ENCODE data around the gene UBXN4.
"Not testable (repeated sequence)": the region's sequence is repeated elsewhere in the genome, so short reads cannot be mapped to it uniquely, and the experiment has no call there.

UBXN4 gene

DNA sequence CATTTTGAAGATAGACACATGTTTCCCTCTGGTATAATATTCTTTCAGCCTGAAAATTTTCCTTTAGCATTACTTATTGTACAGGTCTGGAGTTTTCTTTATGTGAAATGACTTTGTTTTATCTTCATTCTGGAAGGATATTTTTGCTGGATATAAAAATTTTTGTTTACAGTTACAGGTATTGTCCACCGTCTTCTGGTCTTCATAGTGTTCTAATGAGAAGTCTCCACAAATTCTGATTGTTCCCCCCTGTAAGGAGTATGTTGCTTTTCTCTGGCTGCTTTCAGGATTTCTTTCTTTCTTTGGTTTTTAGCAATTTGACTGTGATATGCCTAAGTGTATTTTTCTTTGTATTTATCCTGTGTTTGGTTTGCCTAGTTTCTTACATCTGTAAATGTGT lies 15.0 kb downstream of the UBXN4 start:
- H3K4me3 ChIP-seq, result no peak overlapping the region
- H3K27ac ChIP-seq, result no peak overlapping the region

DNA sequence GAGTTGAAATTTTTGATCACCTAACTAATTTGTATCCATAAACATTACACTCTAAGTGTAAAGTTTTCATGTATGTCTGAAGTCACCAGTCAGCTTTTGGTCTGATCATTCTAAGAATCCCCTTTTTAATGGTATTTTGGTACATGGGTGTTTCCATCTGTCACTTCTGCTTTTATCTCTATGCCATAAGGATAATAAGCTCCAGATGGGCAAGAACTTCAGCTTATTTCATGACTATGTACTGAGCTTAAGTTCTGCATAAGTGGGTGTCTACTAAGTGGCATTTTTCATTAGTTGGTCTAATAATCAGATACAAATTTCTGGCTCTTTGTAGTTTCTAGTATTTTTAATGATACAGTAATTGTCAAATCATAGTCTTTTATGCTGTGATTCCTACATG lies 20.4 kb downstream of the UBXN4 start:
- H3K4me3 ChIP-seq, result no peak overlapping the region

GRCh38 chr2:135762530-135762929 lies 20.9 kb downstream of the UBXN4 start:
- Histone ChIP-seq H3K4me3 (no peak overlapping the region), H3K27ac (no peak overlapping the region)

More for the DNA sequence above, 20.4 kb downstream of the UBXN4 start:
- H3K27ac ChIP-seq, result no peak overlapping the region

DNA sequence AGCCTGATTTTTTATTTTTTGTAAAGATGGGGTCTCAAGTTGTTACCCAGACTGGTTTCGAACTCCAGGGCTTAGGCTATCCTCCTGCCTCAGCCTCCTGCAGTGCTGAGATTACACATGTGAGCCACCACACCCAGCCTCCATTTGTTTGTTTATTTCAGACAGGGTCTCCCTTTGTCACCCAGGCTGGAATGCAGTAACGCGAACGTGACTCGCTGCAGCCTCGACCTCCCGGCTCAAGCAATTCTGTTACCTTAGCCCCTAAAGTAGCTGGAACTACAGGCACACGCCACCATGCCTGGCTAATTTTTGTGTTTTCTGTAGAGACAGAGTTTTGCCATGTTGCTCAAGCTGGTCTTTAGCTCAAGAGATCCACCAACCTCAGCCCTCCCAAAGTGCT lies 27.2 kb downstream of the UBXN4 start:
- no peak overlapping the region for H3K27ac ChIP-seq

DNA sequence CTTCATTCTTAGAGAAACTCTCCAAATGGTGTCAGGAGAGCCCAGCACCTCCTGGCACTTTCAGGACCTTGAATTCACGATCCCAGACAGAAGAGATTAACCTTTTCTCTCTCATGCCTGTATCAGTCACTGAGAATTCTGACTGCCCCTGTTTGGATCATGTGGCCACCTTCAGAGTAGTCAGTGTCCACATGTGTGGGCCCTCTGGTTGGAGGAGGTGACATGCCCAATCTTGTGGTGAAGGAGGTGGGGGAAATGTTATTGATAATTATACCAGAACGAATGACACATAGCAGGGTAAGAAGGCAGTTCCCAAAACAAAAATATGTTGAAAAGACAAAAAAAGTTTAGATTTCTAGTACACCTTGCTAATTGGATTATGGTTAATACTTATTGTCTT lies 31.7 kb downstream of the UBXN4 start:
- Histone ChIP-seq H3K4me3 (no peak overlapping the region), H3K27ac (no peak overlapping the region)

More for the DNA sequence above, 27.2 kb downstream of the UBXN4 start:
- no peak overlapping the region for H3K4me3 ChIP-seq

DNA sequence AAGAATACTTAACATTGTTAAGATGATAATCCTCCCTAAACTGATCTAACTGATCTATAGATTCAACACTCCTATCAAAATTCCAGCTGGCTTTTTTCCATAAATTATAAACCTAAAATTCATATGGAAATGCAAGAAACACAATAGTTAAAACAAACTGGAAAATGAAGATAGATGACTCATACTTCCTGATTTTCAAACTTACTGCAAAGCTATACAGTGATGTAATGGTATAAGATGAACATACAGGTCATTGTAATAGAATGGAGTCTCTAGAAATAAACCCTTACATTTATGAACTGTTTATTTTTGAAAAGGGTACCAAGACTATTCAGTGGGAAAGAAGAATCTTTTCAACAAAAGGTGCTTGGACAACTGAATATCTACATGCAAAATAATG lies 32.3 kb downstream of the UBXN4 start:
- Histone ChIP-seq H3K4me3 (no peak overlapping the region), H3K27ac (no peak overlapping the region)

- no peak overlapping the region for H3K27ac ChIP-seq
- no peak overlapping the region for H3K4me3 ChIP-seq
Measured at GRCh38 chr2:135775420-135775819, 33.8 kb downstream of the UBXN4 start.

GRCh38 chr2:135776367-135776766 lies 34.7 kb downstream of the UBXN4 start:
- H3K4me3 ChIP-seq, result no peak overlapping the region
- H3K27ac ChIP-seq, result no peak overlapping the region

DNA sequence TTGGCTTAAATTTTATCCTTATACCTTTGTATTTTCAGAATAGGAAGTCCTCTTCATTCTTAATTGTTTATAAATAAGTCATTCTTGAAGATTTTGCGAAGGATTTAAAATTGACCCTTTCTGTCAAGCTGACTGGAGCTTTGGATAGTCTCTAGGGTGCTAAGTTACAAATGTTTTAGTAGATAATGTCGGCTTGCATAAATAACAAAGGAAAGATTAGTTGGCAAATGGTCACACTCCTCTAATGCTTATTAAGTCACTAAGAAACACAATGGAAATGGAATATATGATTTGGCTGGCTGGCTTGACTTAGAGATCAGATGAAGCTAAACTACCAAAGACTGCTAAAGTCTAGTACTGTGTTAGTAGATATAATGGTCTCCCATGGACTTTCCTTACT lies 40.6 kb downstream of the UBXN4 start:
- Histone ChIP-seq H3K27ac (no peak overlapping the region), H3K4me3 (no peak overlapping the region)

DNA sequence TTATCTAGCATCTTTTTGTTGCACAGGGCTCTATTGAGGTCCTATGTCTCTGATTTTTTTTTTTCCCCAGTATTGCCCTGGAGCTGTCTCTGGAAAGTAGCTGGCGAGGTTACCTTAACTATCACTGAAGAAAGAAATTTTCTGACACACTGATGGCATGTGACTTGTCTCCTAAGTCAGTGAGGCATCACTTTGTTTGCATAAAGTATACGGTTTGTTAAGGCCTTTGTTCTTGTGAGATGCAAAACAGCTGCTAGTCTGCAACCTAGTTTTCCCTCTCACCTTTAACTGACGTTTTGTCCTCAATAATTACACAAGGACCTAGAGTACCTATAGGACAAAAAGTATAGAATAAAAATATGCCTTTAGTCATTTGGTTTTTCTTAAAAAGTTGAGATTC lies 41.8 kb downstream of the UBXN4 start:
- Histone ChIP-seq H3K27ac (no peak overlapping the region), H3K4me3 (no peak overlapping the region)

- Histone ChIP-seq H3K27ac (no peak overlapping the region), H3K4me3 (no peak overlapping the region)
Measured at GRCh38 chr2:135785032-135785431, 43.4 kb downstream of the UBXN4 start.

GRCh38 chr2:135786823-135787222 lies 45.2 kb downstream of the UBXN4 start:
- Histone ChIP-seq H3K4me3 (no peak overlapping the region), H3K27ac (no peak overlapping the region)

- H3K4me3 ChIP-seq, result no peak overlapping the region
- no peak overlapping the region for H3K27ac ChIP-seq
Measured at GRCh38 chr2:135790423-135790822, 48.8 kb downstream of the UBXN4 start.

GRCh38 chr2:135791418-135792190 lies 49.9 kb downstream of the UBXN4 start:
- Histone ChIP-seq H3K4me3 (no peak overlapping the region), H3K27ac (no peak overlapping the region)

DNA sequence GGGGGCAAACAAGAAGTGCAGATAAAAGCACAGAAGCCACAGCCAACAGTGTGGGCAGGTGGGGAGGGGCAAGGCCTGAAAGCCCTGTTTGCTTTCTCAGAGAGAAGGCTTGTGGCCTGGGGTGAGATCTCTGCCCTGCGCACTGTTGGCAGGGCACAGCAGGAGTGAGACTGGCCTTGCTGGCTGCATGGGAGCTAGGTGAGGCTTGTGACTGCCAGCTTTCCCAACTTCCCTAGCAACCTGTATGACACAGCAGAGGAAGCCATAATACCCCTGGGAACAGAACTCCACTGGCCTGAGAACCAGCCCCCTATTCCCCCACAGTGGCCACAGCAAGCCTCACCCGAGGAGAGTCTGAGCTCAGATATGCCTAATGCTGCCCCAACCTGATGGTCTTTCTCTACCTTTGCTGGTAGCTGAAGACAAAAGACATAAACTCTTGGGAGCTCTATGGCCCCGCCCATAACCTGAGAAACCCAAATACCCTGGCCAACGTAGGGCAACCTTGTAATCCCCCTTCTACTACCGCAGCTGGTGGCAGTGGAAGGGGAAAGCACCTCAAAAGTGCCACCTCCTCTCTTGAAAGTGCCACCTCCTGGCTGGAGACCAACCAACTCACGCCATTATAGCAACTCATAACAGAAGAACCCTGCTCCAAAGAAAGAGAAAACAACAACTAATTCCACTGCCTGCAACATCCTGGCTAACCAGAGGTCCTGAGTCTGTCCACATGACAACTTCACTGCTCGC lies 50.9 kb downstream of the UBXN4 start:
- H3K4me3 ChIP-seq, result no peak overlapping the region
- H3K27ac ChIP-seq, result peak overlapping the region in 1 of 21 experiments; percentile 21

DNA sequence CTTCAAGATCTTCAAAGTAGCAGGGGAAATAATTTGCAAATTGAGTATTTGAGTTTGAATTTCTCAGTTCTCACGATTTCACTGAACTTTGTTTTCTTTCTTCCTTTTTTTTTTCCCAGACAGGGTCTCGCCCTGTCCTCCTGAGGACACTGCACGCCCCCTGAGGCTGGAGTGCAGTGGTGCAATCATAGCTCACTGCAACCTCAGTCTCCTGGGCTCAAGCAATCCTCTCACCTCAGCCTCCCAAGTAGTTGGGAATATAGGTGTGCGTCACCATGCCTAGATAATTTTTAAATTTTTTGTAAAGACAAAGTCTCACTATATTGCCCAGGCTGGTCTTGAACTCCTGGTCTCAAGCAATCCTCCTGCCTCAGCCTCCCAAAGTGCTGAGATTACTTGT lies 54.0 kb downstream of the UBXN4 start:
- not testable (repeated sequence) for H3K4me3 ChIP-seq, H3K27ac ChIP-seq

DNA sequence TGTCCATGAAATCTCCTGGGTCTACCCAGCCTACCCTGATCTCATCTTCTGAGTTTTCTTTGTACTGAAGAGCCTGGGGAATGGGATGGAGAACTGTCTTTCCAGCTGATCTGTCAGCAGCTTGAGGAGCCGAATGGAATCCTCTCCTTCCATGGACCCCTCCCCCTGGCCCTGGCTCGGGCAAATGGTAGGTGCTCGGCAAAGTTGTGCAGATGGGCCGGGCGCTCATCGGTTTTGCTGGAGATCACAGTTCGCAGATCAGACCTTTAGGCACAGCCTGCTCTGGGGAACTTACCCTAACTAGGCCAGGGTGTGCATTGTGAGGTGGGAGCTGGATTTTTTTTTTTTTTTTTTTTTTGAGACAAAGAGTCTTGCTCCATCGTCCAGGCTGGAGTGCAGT lies 55.0 kb downstream of the UBXN4 start:
- Histone ChIP-seq H3K4me3 (no peak overlapping the region), H3K27ac (no peak overlapping the region)

- Histone ChIP-seq H3K4me3 (no peak overlapping the region), H3K27ac (no peak overlapping the region)
Measured at GRCh38 chr2:135797497-135798274, 56.0 kb downstream of the UBXN4 start.

- Histone ChIP-seq H3K27ac (no peak overlapping the region), H3K4me3 (no peak overlapping the region)
Measured at GRCh38 chr2:135798275-135798705, 56.6 kb downstream of the UBXN4 start.

DNA sequence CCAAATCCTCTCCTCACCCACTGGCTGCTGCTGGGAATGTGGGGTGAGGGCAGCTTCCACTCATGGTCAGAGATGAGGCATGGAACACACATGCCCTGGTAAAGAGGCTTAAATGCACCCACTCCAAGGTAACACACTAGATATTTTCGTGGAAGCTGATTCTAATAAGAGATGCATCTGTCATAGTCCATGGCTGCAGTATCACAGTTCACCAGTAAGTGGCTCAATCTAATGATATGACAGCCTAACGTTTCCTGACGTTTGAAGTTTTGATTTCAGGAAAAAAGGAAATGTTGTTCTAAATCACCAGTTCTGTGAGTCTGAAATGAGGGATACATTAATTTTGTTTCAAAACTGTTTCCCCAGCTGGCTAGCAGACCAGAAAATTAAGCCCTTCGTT lies 57.1 kb downstream of the UBXN4 start:
- Histone ChIP-seq H3K4me3 (no peak overlapping the region), H3K27ac (no peak overlapping the region)

- Histone ChIP-seq H3K4me3 (no peak overlapping the region), H3K27ac (no peak overlapping the region)
Measured at GRCh38 chr2:135799738-135800137, 58.1 kb downstream of the UBXN4 start.
